BLaER1 (cell line): Measurements from ENCODE around the gene KANK3.
A peak's percentile ranks its signal among the peaks of the same experiment; 100 is the strongest.
"Not testable (repeated sequence)": the region's sequence is repeated elsewhere in the genome, so short reads cannot be mapped to it uniquely, and the experiment has no call there.

ENCODE experiments used
- H3K27ac ChIP-seq: shearing (Covaris generic); formaldehyde crosslinking; 2 replicates; pipeline ENCODE4 v1.8.1; 2022
- H3K27me3 ChIP-seq: shearing (Covaris generic); formaldehyde crosslinking; 2 replicates; pipeline ENCODE4 v1.8.1; 2022
- H3K36me3 ChIP-seq: shearing (Covaris generic); formaldehyde crosslinking; 2 replicates; pipeline ENCODE4 v1.8.1; 2022
- H3K4me1 ChIP-seq: shearing (Covaris generic); formaldehyde crosslinking; 2 replicates; pipeline ENCODE4 v1.8.1; 2022
- H3K4me2 ChIP-seq: shearing (Covaris generic); formaldehyde crosslinking; 2 replicates; pipeline ENCODE4 v1.8.1; 2022
- H3K4me3 ChIP-seq: shearing (Covaris generic); formaldehyde crosslinking; 2 replicates; pipeline ENCODE4 v1.8.1; 2022
- H3K9ac ChIP-seq: shearing (Covaris generic); formaldehyde crosslinking; 2 replicates; pipeline ENCODE4 v1.8.1; 2022
- H3K9me3 ChIP-seq: shearing (Covaris generic); formaldehyde crosslinking; 2 replicates; pipeline ENCODE4 v1.8.1; 2022
- H4K20me1 ChIP-seq: shearing (Covaris generic); formaldehyde crosslinking; 2 replicates; pipeline ENCODE4 v1.8.1; 2022
- Cebpa-rat ChIP-seq: shearing (Covaris generic); IDR thresholded peaks from 2 replicates; pipeline ENCODE4 v1.8.1; 2022

Gene KANK3

GRCh38 chr19:8366961-8367326 is 23.9 kb upstream of the KANK3 start:
- Histone ChIP-seq H3K4me1 (peaks cover 46% of the 10 kb centered on the region), H3K9me3 (no peaks in the 10 kb centered on the region), H3K27ac (no peak overlapping the region), H3K4me2 (peak overlapping the region; percentile 72), H4K20me1 (peaks cover 30% of the 10 kb centered on the region), H3K27me3 (peaks cover 62% of the 10 kb centered on the region), H3K36me3 (peaks cover 9% of the 10 kb centered on the region; the same call in 1 of the 2 replicates), H3K4me3 (no peak overlapping the region), H3K9ac (no peak overlapping the region)
- no peak for TF ChIP-seq Cebpa-rat

DNA sequence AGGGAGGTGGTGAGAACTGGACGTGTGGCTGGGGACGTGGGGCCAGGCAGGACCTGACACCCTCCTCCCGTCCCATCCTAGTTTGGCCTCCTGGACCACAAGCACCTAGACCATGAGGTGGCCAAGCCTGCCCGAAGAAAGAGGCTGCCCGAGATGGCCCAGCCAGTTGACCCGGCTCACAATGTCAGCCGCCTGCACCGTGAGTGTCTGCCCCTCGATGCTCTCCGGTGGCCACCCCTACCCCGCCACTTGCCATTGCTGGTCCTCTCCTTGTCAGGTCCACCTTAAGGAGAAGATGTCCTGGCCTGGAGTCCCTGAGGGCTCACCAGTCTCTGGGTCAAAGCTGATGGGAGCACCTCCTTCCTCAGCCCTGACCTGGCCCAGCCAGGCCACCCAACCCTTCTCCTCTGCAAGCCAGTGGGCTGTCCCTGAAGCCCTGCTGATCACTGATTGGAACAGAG is 23.1 kb upstream of the KANK3 start:
- Histone ChIP-seq H3K36me3 (peaks cover 5% of the 10 kb centered on the region; the same call in 1 of the 2 replicates), H3K4me1 (peaks cover 44% of the 10 kb centered on the region), H3K27me3 (peaks cover 67% of the 10 kb centered on the region), H3K9ac (no peak overlapping the region), H3K27ac (no peak overlapping the region), H3K9me3 (no peaks in the 10 kb centered on the region), H3K4me2 (no peak overlapping the region), H3K4me3 (no peak overlapping the region), H4K20me1 (peaks cover 30% of the 10 kb centered on the region)
- no peak for TF ChIP-seq Cebpa-rat

- TF ChIP-seq Cebpa-rat, result no peak
- H3K27ac ChIP-seq, result 0 out of 2 replicates have a peak within 1 kb of the TSS, but pooled peaks have one; percentile 30
- H3K4me3 ChIP-seq, result peak within 1 kb of the TSS; percentile 66
- no peaks in the 10 kb centered on the region for H3K9me3 ChIP-seq
- H3K4me2 ChIP-seq, result peak within 1 kb of the TSS; percentile 93
- peaks cover 67% of the 10 kb centered on the region for H3K27me3 ChIP-seq
- peak within 1 kb of the TSS; percentile 57; the same call in 1 of the 2 replicates for H3K9ac ChIP-seq
- peaks cover 30% of the 10 kb centered on the region for H4K20me1 ChIP-seq
- H3K4me1 ChIP-seq, result peaks cover 41% of the 10 kb centered on the region
- H3K36me3 ChIP-seq, result no peaks in the 10 kb centered on the region; the same call in 1 of the 2 replicates
Measured at GRCh38 chr19:8363803-8364771, 21.0 kb upstream of the KANK3 start, which contains the start of gene ANGPTL4. TSS of gene ANGPTL4 (plus strand) at chr19:8364155. CDS start at chr19:8364322, 167 bp downstream.

DNA sequence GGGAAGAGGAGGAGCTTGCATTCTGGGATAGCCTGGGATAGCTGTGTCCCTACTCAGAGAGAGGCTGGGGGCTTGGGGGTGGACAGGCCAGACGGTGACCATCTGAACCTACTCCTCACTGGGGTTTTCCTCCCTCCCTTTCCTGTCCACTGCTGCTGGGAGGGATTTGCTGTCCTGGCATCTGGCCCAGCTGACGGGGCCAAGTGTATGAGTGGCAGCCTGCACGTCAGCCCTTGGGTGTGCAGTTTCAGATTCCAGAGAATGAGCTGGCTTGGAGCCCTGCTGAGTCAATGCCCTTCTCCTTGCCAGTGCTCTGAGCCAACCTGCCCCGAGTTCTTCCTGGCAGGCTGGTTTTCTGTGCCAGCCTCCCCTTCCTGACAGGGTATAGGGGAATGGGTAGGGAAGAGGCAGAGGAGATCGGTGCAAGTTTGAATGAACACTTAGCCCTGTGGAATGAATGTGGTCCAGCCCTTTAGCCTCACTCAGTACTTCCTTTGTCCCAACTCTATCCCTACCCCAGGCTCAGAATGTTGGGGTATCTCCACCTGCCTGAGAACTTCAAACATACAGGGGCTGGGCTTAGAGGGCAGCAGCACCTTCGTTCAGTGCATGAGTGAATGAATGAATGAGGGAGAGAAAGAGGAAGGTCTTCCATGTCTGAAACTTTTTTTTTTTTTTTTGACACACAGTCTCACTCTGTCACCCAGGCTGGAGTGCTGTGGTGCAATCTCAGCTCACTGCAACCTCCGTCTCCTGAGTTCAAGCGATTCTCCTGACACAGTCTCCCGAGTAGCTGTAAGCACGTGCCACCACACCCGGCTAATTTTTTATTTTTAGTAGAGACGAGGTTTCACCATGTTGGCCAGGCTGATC is 19.1 kb upstream of the KANK3 start:
- H3K4me2 ChIP-seq, result peak overlapping the region; percentile 22
- no peaks in the 10 kb centered on the region for H3K36me3 ChIP-seq
- H3K4me3 ChIP-seq, result no peak overlapping the region
- H3K9ac ChIP-seq, result no peak overlapping the region
- H4K20me1 ChIP-seq, result peaks cover 27% of the 10 kb centered on the region
- H3K27me3 ChIP-seq, result peaks cover 54% of the 10 kb centered on the region
- no peak for TF ChIP-seq Cebpa-rat
- peaks cover 29% of the 10 kb centered on the region for H3K4me1 ChIP-seq
- no peak overlapping the region for H3K27ac ChIP-seq
- no peaks in the 10 kb centered on the region for H3K9me3 ChIP-seq

GRCh38 chr19:8360196-8360595 is 17.1 kb upstream of the KANK3 start:
- no peak for TF ChIP-seq Cebpa-rat
- H4K20me1 ChIP-seq, result peaks cover 12% of the 10 kb centered on the region

GRCh38 chr19:8358948-8359347 is 15.9 kb upstream of the KANK3 start:
- Histone ChIP-seq H3K27me3 (peaks cover 23% of the 10 kb centered on the region), H3K9ac (no peak overlapping the region), H3K4me1 (peaks cover 24% of the 10 kb centered on the region), H3K4me2 (no peak overlapping the region), H3K9me3 (no peaks in the 10 kb centered on the region), H3K36me3 (no peaks in the 10 kb centered on the region), H3K27ac (no peak overlapping the region), H3K4me3 (no peak overlapping the region), H4K20me1 (no peaks in the 10 kb centered on the region)
- TF ChIP-seq Cebpa-rat, result no peak

More at GRCh38 chr19:8360196-8360595, 17.1 kb upstream of the KANK3 start:
- H3K4me2 ChIP-seq, result no peak overlapping the region
- H3K4me1 ChIP-seq, result peaks cover 26% of the 10 kb centered on the region
- H3K9ac ChIP-seq, result no peak overlapping the region
- no peak overlapping the region for H3K27ac ChIP-seq
- H3K9me3 ChIP-seq, result no peaks in the 10 kb centered on the region
- H3K36me3 ChIP-seq, result no peaks in the 10 kb centered on the region
- H3K27me3 ChIP-seq, result peaks cover 36% of the 10 kb centered on the region
- no peak overlapping the region for H3K4me3 ChIP-seq

DNA sequence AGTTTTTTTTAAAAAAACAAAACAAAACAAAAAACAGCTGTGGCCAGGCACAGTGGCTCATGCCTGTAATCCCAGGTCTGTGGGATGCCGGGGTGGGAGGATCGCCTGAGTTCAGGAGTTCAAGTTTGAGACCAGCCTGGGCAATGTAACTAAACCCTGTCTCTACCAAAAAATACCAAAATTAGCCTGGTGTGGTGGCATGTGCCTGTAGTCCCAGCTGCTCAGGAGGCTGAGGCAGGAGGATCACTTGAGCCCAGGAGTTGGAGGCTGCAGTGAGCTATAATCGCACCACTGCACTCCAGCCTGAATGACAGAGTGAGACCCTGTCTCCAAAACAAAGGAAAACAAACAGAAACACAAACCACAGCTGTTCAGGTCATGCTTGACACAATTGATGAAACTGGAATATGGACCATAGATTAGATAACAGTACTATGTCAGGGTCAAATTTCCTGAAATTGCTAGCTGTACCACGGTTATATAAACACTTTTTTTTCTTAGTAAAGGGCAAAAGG is 14.0 kb upstream of the KANK3 start:
- H3K27me3 ChIP-seq, result peaks cover 11% of the 10 kb centered on the region
- H4K20me1 ChIP-seq, result no peaks in the 10 kb centered on the region
- H3K27ac ChIP-seq, result no peak overlapping the region
- no peaks in the 10 kb centered on the region for H3K36me3 ChIP-seq
- H3K4me3 ChIP-seq, result no peak overlapping the region
- no peaks in the 10 kb centered on the region for H3K9me3 ChIP-seq
- TF ChIP-seq Cebpa-rat, result no peak
- H3K9ac ChIP-seq, result no peak overlapping the region
- H3K4me1 ChIP-seq, result peaks cover 13% of the 10 kb centered on the region
- H3K4me2 ChIP-seq, result no peak overlapping the region

DNA sequence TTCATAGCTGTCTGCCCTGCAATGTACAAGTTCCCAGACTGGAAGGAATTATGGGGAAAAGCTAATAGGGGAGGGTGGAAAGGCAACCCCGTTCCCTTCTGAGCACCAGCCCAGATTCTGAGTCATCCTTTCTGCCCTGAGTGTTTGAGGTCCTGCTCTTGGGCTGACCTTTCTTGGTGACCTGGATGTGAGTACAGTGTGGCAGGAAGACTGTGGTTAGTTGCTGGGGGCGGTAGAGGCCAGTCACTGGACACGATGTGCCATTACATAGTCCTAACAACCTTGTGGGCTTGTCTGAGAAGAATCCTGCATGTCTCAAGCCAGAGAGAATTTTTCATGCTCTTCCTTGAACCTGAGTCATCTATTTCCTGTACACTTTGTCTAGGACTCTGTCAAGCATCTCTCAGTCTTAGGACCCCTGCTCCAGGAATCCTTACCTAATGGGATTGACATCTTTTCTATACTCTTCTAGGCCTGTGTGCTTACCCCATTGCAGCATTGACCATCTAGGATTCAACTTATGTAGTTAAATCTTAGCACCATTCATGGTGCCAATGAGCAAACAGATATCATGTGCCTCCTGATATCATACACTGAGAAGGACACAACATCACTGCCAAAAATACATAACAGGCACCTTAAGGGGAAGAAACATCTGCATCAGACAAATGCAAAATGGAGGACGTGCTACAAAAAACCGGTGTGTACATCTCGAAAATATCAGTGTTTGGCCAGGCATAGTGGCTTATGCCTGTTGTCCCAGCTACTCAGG is 12.8 kb upstream of the KANK3 start:
- no peak for TF ChIP-seq Cebpa-rat
- Histone ChIP-seq H3K4me3 (no peak overlapping the region), H3K27ac (no peak overlapping the region), H4K20me1 (no peaks in the 10 kb centered on the region), H3K27me3 (peaks cover 5% of the 10 kb centered on the region; the same call in 1 of the 2 replicates), H3K4me2 (no peak overlapping the region), H3K4me1 (peaks cover 9% of the 10 kb centered on the region; the same call in 1 of the 2 replicates), H3K9ac (no peak overlapping the region), H3K9me3 (no peaks in the 10 kb centered on the region), H3K36me3 (no peaks in the 10 kb centered on the region)

GRCh38 chr19:8352845-8353244 is 9.8 kb upstream of the KANK3 start:
- H3K27ac ChIP-seq, H3K4me2 ChIP-seq, H3K9me3 ChIP-seq, H3K36me3 ChIP-seq, H3K9ac ChIP-seq, H3K4me3 ChIP-seq, H4K20me1 ChIP-seq, H3K27me3 ChIP-seq: not testable (repeated sequence)
- H3K4me1 ChIP-seq, result peaks cover 24% of the 10 kb centered on the region
